GM12891 (cell line): ENCODE measurements around the gene BMX.
A peak's percentile ranks its signal among the peaks of the same experiment; 100 is the strongest.

Source experiments
- DNase-seq: peaks from one replicate; pipeline ENCODE4 v3.0.0; 2011; ENCODE audit warnings: low spot score; ENCODE audit not compliant: insufficient read length
- FAIRE-seq: peaks from 2 replicates; lab custom pipeline; 2011; peaks lifted over from hg19 to GRCh38; lab: Jason Lieb, UNC
- PAX5 ChIP-seq: IDR thresholded peaks from 2 replicates; pipeline ENCODE4 v1.6.1; 2011; ENCODE audit warnings: low read length, moderate library complexity, mild to moderate bottlenecking; ENCODE audit not compliant: insufficient read depth, severe bottlenecking
- POLR2A ChIP-seq: IDR thresholded peaks from 2 replicates; pipeline ENCODE4 v1.6.1; 2011; ENCODE audit warnings: low read depth, low read length, control low read depth
- POLR2AphosphoS5 ChIP-seq: IDR thresholded peaks from 2 replicates; pipeline ENCODE4 v1.6.1; 2011; ENCODE audit warnings: low read depth, low read length, control low read depth
- POU2F2 ChIP-seq: IDR thresholded peaks from 2 replicates; pipeline ENCODE4 v1.6.1; 2011; ENCODE audit warnings: low read depth, mild to moderate bottlenecking, control low read depth, low read length, moderate library complexity
- SPI1 ChIP-seq: IDR thresholded peaks from 2 replicates; pipeline ENCODE4 v1.6.1; 2011; ENCODE audit warnings: low read depth, low read length, control low read depth
- TAF1 ChIP-seq: IDR thresholded peaks from 2 replicates; pipeline ENCODE4 v1.6.1; 2011; ENCODE audit warnings: low read depth, low read length, control low read depth

Gene BMX

GRCh38 chrX:15501506-15501905, 899 bp downstream of the BMX start:
- TF ChIP-seq POLR2A (no peak), POLR2AphosphoS5 (no peak), TAF1 (no peak), PAX5 (no peak), SPI1 (no peak), POU2F2 (no peak)
- no peak for DNase-seq
- no peak for FAIRE-seq

DNA sequence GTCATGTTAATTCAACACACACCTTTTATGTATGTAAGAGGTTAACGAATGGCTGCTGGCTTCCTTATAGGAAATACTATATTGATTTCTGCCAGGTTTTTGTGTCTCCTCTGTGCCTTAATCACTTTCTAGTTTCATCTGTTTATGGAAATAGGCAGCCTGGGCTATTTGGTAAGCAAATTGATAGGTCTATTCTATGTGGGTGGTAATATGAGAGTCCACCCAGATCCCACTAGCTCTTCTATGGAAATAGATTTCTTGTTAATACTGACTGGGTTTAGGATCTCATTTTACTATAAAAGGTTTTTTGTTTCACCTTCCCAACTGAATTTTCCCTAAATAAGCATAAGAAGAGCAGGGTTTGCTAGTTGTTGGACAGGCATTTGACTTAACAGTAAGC, 4.1 kb downstream of the BMX start:
- TF ChIP-seq POLR2AphosphoS5 (no peak), POLR2A (no peak), TAF1 (no peak), SPI1 (no peak), PAX5 (no peak), POU2F2 (no peak)
- no peak for FAIRE-seq
- no peak for DNase-seq

DNA sequence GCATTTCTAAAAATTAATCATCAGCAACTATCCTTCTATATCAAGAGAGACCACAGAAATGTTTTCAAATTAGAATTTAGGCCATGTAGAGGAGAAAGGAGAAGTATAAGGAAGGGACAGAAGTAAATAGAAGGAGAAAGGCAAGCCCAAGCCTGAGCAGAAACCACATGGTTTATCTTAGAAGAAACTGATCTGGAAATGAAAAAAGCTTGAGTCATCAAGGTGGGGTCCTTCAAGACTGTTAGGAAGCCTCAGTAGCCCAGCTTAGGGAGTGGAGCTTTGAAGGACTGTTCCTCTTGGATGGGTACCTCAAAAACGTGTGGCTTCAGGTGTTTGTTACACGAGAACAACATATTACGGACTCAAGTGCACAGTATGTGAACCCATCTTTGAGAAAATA, 4.5 kb downstream of the BMX start:
- TF ChIP-seq POLR2A: no peak
- TF ChIP-seq POU2F2: no peak
- TF ChIP-seq POLR2AphosphoS5: no peak
- TF ChIP-seq SPI1: no peak
- no peak for TF ChIP-seq TAF1
- no peak for TF ChIP-seq PAX5
- DNase-seq: no peak
- FAIRE-seq: no peak

DNA sequence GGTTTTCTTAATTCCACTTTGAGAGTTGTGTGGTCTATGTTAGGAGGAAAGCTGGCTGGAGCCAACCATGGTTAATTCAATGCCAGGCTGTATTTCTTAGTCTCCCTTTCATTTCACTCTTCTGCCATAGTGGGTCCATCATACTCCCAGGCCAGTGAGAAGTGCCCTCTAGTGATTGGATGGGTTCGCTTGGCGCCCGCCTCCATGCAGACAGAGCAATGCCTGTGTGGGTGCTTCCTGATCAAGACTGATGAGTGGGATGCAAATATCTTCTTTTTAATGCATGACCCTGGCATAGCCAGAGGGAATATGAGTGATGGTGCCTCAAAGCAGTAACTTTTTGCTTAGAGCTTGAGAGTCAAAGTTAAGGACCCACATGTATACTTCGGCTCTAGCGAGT, 6.4 kb downstream of the BMX start:
- TF ChIP-seq POLR2AphosphoS5 (no peak), POLR2A (no peak), POU2F2 (no peak), PAX5 (no peak), TAF1 (no peak), SPI1 (no peak)
- DNase-seq (no peak), FAIRE-seq (no peak)

DNA sequence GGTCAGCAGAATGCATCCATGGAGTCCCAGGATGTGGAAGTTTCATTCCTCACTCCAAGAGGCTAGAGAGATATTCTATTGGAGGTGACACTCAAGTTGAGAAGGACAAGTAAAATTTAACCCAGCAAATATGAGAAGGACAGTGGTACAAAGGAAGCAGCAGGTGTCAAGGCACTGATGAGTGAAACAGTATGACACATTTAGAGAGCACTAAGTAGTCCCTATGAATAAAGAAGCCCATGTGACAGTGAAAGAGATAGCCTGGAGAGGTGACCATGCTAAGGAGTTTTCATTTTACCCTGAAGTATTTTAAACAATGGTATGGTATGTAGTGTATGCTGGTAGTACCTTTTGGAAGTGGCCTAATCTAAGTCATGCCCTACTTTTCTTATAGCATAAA, 9.2 kb downstream of the BMX start:
- DNase-seq (no peak), FAIRE-seq (peak; percentile 55)
- no peak for TF ChIP-seq POLR2AphosphoS5

GRCh38 chrX:15511563-15511962, 11.0 kb downstream of the BMX start:
- FAIRE-seq (no peak), DNase-seq (no peak)
- TF ChIP-seq TAF1: no peak

- DNase-seq (no peak), FAIRE-seq (no peak)
- TF ChIP-seq POLR2A (no peak), POU2F2 (no peak), SPI1 (no peak), PAX5 (no peak), TAF1 (no peak), POLR2AphosphoS5 (no peak)
Observed at GRCh38 chrX:15512401-15512965, 11.9 kb downstream of the BMX start.

GRCh38 chrX:15514279-15514678, 13.7 kb downstream of the BMX start:
- FAIRE-seq (no peak), DNase-seq (no peak)
- TF ChIP-seq TAF1 (no peak), POU2F2 (no peak), POLR2A (no peak), SPI1 (no peak), POLR2AphosphoS5 (no peak), PAX5 (no peak)

- TF ChIP-seq SPI1 (no peak), POLR2A (no peak), POLR2AphosphoS5 (no peak), POU2F2 (no peak), PAX5 (no peak), TAF1 (no peak)
- DNase-seq: no peak
- FAIRE-seq: no peak
Observed at GRCh38 chrX:15515931-15516330, 15.3 kb downstream of the BMX start.

- DNase-seq (no peak), FAIRE-seq (no peak)
- TF ChIP-seq POLR2AphosphoS5 (no peak), SPI1 (no peak), TAF1 (no peak), POLR2A (no peak), PAX5 (no peak), POU2F2 (no peak)
Observed at GRCh38 chrX:15522464-15522863, 21.9 kb downstream of the BMX start.

DNA sequence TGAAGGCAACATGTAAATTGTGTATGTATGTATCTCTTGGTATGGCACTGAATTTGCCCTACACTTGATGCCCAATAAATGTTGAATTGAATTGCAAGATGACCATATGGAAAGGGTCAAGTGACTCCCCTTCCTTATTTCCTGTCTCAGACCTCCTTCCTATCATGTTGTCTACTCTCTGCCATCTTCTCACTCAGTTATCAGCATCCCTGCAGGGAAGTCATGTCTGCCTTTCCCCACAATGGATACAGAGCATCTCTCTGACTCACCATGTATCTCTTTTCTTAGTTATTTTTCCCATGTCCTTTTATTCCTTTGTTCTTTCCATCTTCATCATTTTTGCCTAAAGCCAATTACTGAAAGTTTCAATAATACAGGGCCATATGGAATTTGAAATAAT, 22.5 kb downstream of the BMX start:
- FAIRE-seq (no peak), DNase-seq (no peak)
- no peak for TF ChIP-seq POU2F2
- no peak for TF ChIP-seq POLR2AphosphoS5
- no peak for TF ChIP-seq SPI1
- no peak for TF ChIP-seq TAF1
- TF ChIP-seq PAX5: no peak
- TF ChIP-seq POLR2A: no peak
